BLaER1 treated with 17β-estradiol and CSF1 and Interleukin-3, amounts not matched to agents 10 nM and 100 nM (cell line): ENCODE data around the gene SOD3.

Source experiments
- H3K27ac ChIP-seq, 11 experiments: shearing (Covaris generic); formaldehyde crosslinking; 2 replicates each; pipeline ENCODE4 v1.8.1; 2022
- H3K27me3 ChIP-seq, 11 experiments: shearing (Covaris generic); formaldehyde crosslinking; 2 replicates each; pipeline ENCODE4 v1.8.1; 2022
- H3K36me3 ChIP-seq, 11 experiments: shearing (Covaris generic); formaldehyde crosslinking; 2 replicates each; pipeline ENCODE4 v1.8.1; 2022
- H3K4me1 ChIP-seq, 10 experiments: shearing (Covaris generic); formaldehyde crosslinking; 2 replicates each; pipeline ENCODE4 v1.8.1; 2022
- H3K4me2 ChIP-seq, 11 experiments: shearing (Covaris generic); formaldehyde crosslinking; 2 replicates each; pipeline ENCODE4 v1.8.1; 2022
- H3K4me3 ChIP-seq, 10 experiments: shearing (Covaris generic); formaldehyde crosslinking; 2 replicates each; pipeline ENCODE4 v1.8.1; 2022
- H3K9ac ChIP-seq, 11 experiments: shearing (Covaris generic); formaldehyde crosslinking; 2 replicates each; pipeline ENCODE4 v1.8.1; 2022
- H3K9me3 ChIP-seq, 11 experiments: shearing (Covaris generic); formaldehyde crosslinking; replicated peaks in 1 of 11; 2 replicates each; pipeline ENCODE4 v1.8.1; 2022
- H4K20me1 ChIP-seq, 11 experiments: shearing (Covaris generic); formaldehyde crosslinking; 2 replicates each; pipeline ENCODE4 v1.8.1; 2022
- Cebpa-rat ChIP-seq, 11 experiments: shearing (Covaris generic); IDR thresholded peaks; 2 replicates each; pipeline ENCODE4 v1.8.1; 2022

Gene SOD3

GRCh38 chr4:24763631-24764297, 31.6 kb upstream of the SOD3 start:
- Histone ChIP-seq H3K27me3 (peaks cover 0 to 60% (median 0%) of the 10 kb centered on the region in 11 experiments; a peak in 7 of 22 replicates), H3K4me2 (no peak overlapping the region), H3K9me3 (peaks cover 4 to 46% (median 14%) of the 10 kb centered on the region in 11 experiments; a peak in 20 of 22 replicates), H4K20me1 (no peaks in the 10 kb centered on the region), H3K9ac (no peak overlapping the region), H3K36me3 (no peaks in the 10 kb centered on the region), H3K4me3 (no peak overlapping the region), H3K4me1 (no peaks in the 10 kb centered on the region), H3K27ac (no peak overlapping the region)
- TF ChIP-seq Cebpa-rat (IDR thresholded peaks at IDR 0.05): no peak

DNA sequence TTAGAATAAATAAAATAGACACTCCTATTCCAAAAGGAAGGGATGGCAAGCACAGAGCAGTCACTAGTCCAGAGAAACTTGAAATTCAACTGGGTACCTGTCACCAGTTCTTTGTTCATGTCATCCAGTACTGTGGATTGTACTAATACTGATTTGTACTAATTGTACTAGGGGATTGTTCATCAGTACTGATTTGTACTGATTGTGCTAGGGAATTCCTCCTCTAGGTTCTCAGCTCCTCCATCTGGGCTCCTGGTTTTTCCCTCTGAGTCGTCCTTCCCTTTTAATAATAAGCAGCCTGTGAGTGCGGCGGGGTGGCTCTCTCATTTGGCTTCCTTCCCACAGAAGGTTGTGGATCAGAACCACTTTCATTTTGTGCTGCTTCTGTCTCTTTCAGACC, 31.0 kb upstream of the SOD3 start:
- Histone ChIP-seq H3K4me3 (no peak overlapping the region), H3K36me3 (no peaks in the 10 kb centered on the region), H3K27me3 (peaks cover 0 to 65% (median 0%) of the 10 kb centered on the region in 11 experiments; a peak in 7 of 22 replicates), H3K9ac (no peak overlapping the region), H4K20me1 (no peaks in the 10 kb centered on the region; a peak in 1 of 22 replicates), H3K27ac (no peak overlapping the region), H3K4me1 (peaks cover 0 to 4% (median 0%) of the 10 kb centered on the region in 10 experiments; a peak in 7 of 20 replicates), H3K4me2 (no peak overlapping the region), H3K9me3 (peaks cover 0 to 40% (median 9%) of the 10 kb centered on the region in 11 experiments; a peak in 13 of 22 replicates)
- no peak for TF ChIP-seq Cebpa-rat (IDR thresholded peaks at IDR 0.05)

DNA sequence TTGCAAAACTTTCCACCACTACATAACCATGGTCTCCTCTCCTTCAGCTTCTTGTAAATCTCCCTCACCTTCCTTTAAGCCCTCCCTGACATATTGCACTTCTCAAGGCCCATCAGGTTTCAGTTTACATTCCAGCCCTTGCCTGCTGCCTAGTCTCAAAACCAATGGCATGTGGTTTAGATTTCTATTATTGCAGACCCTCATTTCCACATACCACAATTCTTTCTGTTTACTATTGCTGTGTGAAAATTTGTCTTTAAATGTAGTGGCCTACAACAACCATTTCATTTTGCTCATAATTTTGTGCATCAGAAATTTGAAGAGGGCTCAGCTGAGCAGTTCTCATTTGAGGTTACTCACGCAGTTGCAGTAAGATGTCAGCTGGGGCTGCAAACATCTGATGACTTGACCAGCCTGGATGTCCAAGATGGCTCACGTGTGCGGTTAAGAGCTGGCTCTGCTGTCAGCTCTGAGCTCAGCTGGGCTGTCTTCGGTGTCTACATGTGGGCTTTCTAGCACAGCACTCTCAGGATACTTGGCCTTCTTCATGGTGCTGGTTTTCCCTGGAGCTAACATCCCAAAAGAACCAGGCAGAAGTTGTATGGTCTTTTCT, 29.9 kb upstream of the SOD3 start:
- no peak for TF ChIP-seq Cebpa-rat (IDR thresholded peaks at IDR 0.05)

GRCh38 chr4:24768006-24768405, 27.4 kb upstream of the SOD3 start:
- peaks cover 0 to 39% (median 9%) of the 10 kb centered on the region in 11 experiments; a peak in 11 of 22 replicates for H3K9me3 ChIP-seq
- H3K36me3 ChIP-seq: no peaks in the 10 kb centered on the region
- no peak for TF ChIP-seq Cebpa-rat (IDR thresholded peaks at IDR 0.05)

More for the DNA sequence above, 29.9 kb upstream of the SOD3 start:
- peaks cover 0 to 39% (median 9%) of the 10 kb centered on the region in 11 experiments; a peak in 11 of 22 replicates for H3K9me3 ChIP-seq
- peaks cover 0 to 15% (median 10%) of the 10 kb centered on the region in 10 experiments; a peak in 14 of 20 replicates for H3K4me1 ChIP-seq
- H3K27ac ChIP-seq: no peak overlapping the region
- H3K4me3 ChIP-seq: no peak overlapping the region
- peaks cover 0 to 71% (median 0%) of the 10 kb centered on the region in 11 experiments; a peak in 7 of 22 replicates for H3K27me3 ChIP-seq
- peaks cover 0 to 10% (median 0%) of the 10 kb centered on the region in 11 experiments; a peak in 2 of 22 replicates for H4K20me1 ChIP-seq
- no peaks in the 10 kb centered on the region for H3K36me3 ChIP-seq
- no peak overlapping the region for H3K4me2 ChIP-seq
- H3K9ac ChIP-seq: no peak overlapping the region

GRCh38 chr4:24768604-24769003, 26.8 kb upstream of the SOD3 start:
- H3K9me3 ChIP-seq: peaks cover 0 to 38% (median 9%) of the 10 kb centered on the region in 11 experiments; a peak in 11 of 22 replicates
- no peak overlapping the region for H3K4me2 ChIP-seq
- no peak overlapping the region for H3K27ac ChIP-seq
- H3K9ac ChIP-seq: no peak overlapping the region
- peaks cover 0 to 83% (median 0%) of the 10 kb centered on the region in 11 experiments; a peak in 7 of 22 replicates for H3K27me3 ChIP-seq
- peaks cover 0 to 16% (median 10%) of the 10 kb centered on the region in 10 experiments; a peak in 14 of 20 replicates for H3K4me1 ChIP-seq
- H3K36me3 ChIP-seq: no peaks in the 10 kb centered on the region
- peaks cover 0 to 11% (median 0%) of the 10 kb centered on the region in 11 experiments; a peak in 2 of 22 replicates for H4K20me1 ChIP-seq
- no peak overlapping the region for H3K4me3 ChIP-seq
- no peak for TF ChIP-seq Cebpa-rat (IDR thresholded peaks at IDR 0.05)

More at GRCh38 chr4:24768006-24768405, 27.4 kb upstream of the SOD3 start:
- Histone ChIP-seq H3K27ac (no peak overlapping the region), H3K9ac (no peak overlapping the region), H3K4me3 (no peak overlapping the region), H3K27me3 (peaks cover 0 to 85% (median 0%) of the 10 kb centered on the region in 11 experiments; a peak in 7 of 22 replicates), H3K4me2 (no peak overlapping the region), H3K4me1 (peaks cover 0 to 16% (median 10%) of the 10 kb centered on the region in 10 experiments; a peak in 14 of 20 replicates), H4K20me1 (peaks cover 0 to 11% (median 0%) of the 10 kb centered on the region in 11 experiments; a peak in 2 of 22 replicates)

- Histone ChIP-seq H3K36me3 (no peaks in the 10 kb centered on the region), H3K9me3 (peaks cover 0 to 29% (median 5%) of the 10 kb centered on the region in 11 experiments; a peak in 11 of 22 replicates), H3K27me3 (peaks cover 0 to 80% (median 0%) of the 10 kb centered on the region in 11 experiments; a peak in 7 of 22 replicates), H3K4me2 (peak overlapping the region in 8 of 11 experiments; percentile 7 to 68 (median 44); a peak in 12 of 22 replicates), H3K4me1 (peaks cover 0 to 16% (median 10%) of the 10 kb centered on the region in 10 experiments; a peak in 14 of 20 replicates), H3K4me3 (no peak overlapping the region), H4K20me1 (peaks cover 0 to 11% (median 0%) of the 10 kb centered on the region in 11 experiments; a peak in 2 of 22 replicates), H3K9ac (no peak overlapping the region), H3K27ac (no peak overlapping the region)
- no peak for TF ChIP-seq Cebpa-rat (IDR thresholded peaks at IDR 0.05)
Observed at GRCh38 chr4:24769571-24769970, 25.8 kb upstream of the SOD3 start.

DNA sequence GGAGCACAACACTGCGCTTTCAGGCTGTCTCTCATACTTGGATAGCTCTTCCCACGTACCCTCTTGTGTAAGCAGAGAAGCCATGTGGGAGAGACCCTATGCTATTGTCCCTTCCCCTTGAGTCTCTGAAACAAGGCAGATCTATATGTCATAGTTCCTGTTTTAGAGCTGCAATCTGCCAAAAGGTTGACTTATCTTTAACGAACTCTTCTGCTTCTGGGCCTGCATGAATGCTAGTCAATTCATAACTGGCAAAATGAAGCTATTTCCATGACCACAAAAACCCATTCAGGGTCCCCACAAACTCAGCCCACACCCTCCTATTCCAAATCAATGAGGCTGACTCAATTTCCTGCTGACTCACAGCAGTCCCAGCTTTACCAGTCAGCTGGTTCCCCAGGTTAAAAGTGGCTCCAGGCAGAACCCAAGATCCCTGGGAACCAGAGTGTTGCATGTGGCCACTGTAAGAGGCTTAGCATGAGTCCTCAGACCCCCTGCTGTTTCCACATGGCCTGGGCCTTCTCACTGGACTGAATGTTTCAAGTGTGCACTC, 25.3 kb upstream of the SOD3 start:
- peaks cover 0 to 23% (median 5%) of the 10 kb centered on the region in 11 experiments; a peak in 8 of 22 replicates for H3K9me3 ChIP-seq
- no peak overlapping the region for H3K4me3 ChIP-seq
- no peak overlapping the region for H3K27ac ChIP-seq
- peaks cover 0 to 11% (median 0%) of the 10 kb centered on the region in 11 experiments; a peak in 2 of 22 replicates for H4K20me1 ChIP-seq
- no peak overlapping the region for H3K9ac ChIP-seq
- TF ChIP-seq Cebpa-rat (IDR thresholded peaks at IDR 0.05): no peak
- peak overlapping the region in 8 of 11 experiments; percentile 7 to 68 (median 44); a peak in 12 of 22 replicates for H3K4me2 ChIP-seq
- H3K36me3 ChIP-seq: no peaks in the 10 kb centered on the region
- H3K4me1 ChIP-seq: peaks cover 0 to 16% (median 10%) of the 10 kb centered on the region in 10 experiments; a peak in 14 of 20 replicates
- H3K27me3 ChIP-seq: peaks cover 0 to 80% (median 0%) of the 10 kb centered on the region in 11 experiments; a peak in 7 of 22 replicates

GRCh38 chr4:24770667-24771066, 24.7 kb upstream of the SOD3 start:
- Histone ChIP-seq H3K4me3 (no peak overlapping the region), H3K4me2 (peak overlapping the region in 2 of 11 experiments; percentile 67 to 68; a peak in 2 of 22 replicates), H4K20me1 (peaks cover 0 to 11% (median 0%) of the 10 kb centered on the region in 11 experiments; a peak in 2 of 22 replicates), H3K36me3 (no peaks in the 10 kb centered on the region), H3K9me3 (peaks cover 0 to 20% (median under 1%) of the 10 kb centered on the region in 11 experiments; a peak in 8 of 22 replicates), H3K27ac (no peak overlapping the region), H3K9ac (no peak overlapping the region), H3K27me3 (peaks cover 0 to 80% (median 0%) of the 10 kb centered on the region in 11 experiments; a peak in 7 of 22 replicates), H3K4me1 (peaks cover 0 to 16% (median 10%) of the 10 kb centered on the region in 10 experiments; a peak in 14 of 20 replicates)
- no peak for TF ChIP-seq Cebpa-rat (IDR thresholded peaks at IDR 0.05)
